Urinary bladder (tissue), 4 donors: ENCODE data around the gene ATF5. TPM values are rescaled to one million over a fixed set of nuclear protein-coding genes. Genes with fewer than 3 reads are reported as not detected.
"Not testable (repeated sequence)": the region's sequence is repeated elsewhere in the genome, so short reads cannot be mapped to it uniquely, and the experiment has no call there.

Experiments
- DNase-seq: peaks from one replicate; pipeline ENCODE4 v3.0.0-alpha.2; 2015; ENCODE audit errors: extremely low spot score
- H3K27ac ChIP-seq: one replicate; pipeline ENCODE4 v1.5.1; 2013; ENCODE audit warnings: low read depth, mild to moderate bottlenecking, moderate library complexity
- H3K36me3 ChIP-seq: one replicate; pipeline ENCODE4 v1.6.1; 2013; ENCODE audit warnings: mild to moderate bottlenecking, moderate library complexity; ENCODE audit not compliant: insufficient read depth
- H3K4me1 ChIP-seq: one replicate; pipeline ENCODE4 v1.6.1; 2013; ENCODE audit warnings: mild to moderate bottlenecking, moderate library complexity; ENCODE audit not compliant: insufficient read depth
- H3K4me3 ChIP-seq: one replicate; pipeline ENCODE4 v1.5.1; 2013; ENCODE audit warnings: low read depth, low read length
- WGBS: extraction: QIAGEN DNeasy Blood & Tissue Kit; methylation state at CpG from one replicate; pipeline ENCODE4 v1.1.7; 2013; 5-methylcytosine and 5-hydroxymethylcytosine counted together
- polyA plus RNA-seq: library from polyadenylated mRNA; stranded (reverse); fragments of 200-250 nt; gene quantifications from one replicate; pipeline ENCODE4 v1.2.3, GENCODE V29; 2013
- total RNA-seq: library from RNA; depleted of rRNA; stranded (reverse); fragments of >200 nt; gene quantifications from one replicate; pipeline ENCODE4 v1.2.3, GENCODE V29; 2014
- donor health status: healthy with polysubstance abuse.
- donor health status: healthy.

The ATF5 gene
- total and polyA plus RNA-seq, 2 donors, result 2.4 to 35.4 TPM

GRCh38 chr19:49923055-49924003, 5.7 kb upstream of the ATF5 start:
- Histone ChIP-seq H3K27ac (no peak overlapping the region), H3K36me3 (no peaks in the 10 kb centered on the region), H3K4me3 (no peak overlapping the region), H3K4me1 (no peaks in the 10 kb centered on the region)
- WGBS, result 87% methylated on average over 31 of the region's 31 CpGs
- DNase-seq, result no peak

- H3K36me3 ChIP-seq, result no peaks in the 10 kb centered on the region
- H3K4me3 ChIP-seq, result no peak overlapping the region
- WGBS, result 73% methylated on average over 25 of the region's 25 CpGs
- no peaks in the 10 kb centered on the region for H3K4me1 ChIP-seq
- no peak for DNase-seq
- no peak overlapping the region for H3K27ac ChIP-seq
Observed at GRCh38 chr19:49924004-49924880, 4.8 kb upstream of the ATF5 start.

DNA sequence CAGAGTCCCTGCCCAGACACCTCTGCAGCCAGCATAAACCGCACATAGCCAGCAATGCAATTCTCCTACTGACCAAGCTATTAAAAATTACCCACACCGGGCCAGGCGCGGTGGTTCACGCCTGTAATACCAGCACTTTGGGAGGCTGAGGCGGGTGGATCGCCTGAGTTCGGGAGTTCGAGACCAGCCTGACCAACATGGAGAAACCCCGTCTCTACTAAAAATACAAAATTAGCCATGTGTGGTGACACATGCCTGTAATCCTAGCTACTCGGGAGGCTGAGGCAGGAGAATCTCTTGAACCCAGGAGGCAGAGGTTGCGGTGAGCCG, 4.2 kb upstream of the ATF5 start:
- H3K27ac ChIP-seq, DNase-seq, H3K4me3 ChIP-seq, H3K36me3 ChIP-seq, H3K4me1 ChIP-seq: not testable (repeated sequence)
- 92% methylated on average over 13 of the region's 13 CpGs for WGBS

DNA sequence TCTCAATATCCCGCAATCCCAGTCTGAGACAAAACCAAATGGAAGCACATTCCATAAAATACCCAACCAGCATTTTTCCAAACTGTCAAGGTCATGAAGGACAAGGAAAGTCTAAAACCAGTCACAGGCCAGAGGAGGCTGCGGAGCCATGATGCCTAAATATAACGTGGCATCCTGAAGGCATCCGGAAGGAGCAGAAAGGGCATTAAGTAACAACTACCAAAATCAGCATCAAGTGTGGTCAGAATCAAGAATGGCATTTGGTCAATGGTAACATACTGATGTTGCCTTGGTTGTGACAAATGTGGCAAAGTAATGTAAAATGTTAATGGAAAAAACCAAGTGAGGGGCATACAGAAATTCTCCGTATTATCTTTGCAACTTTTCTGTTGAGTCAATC, 3.5 kb upstream of the ATF5 start:
- Histone ChIP-seq H3K36me3 (no peaks in the 10 kb centered on the region), H3K4me1 (no peaks in the 10 kb centered on the region), H3K4me3 (no peak overlapping the region), H3K27ac (no peak overlapping the region)
- WGBS, result 97% methylated on average over 5 of the region's 5 CpGs
- DNase-seq, result no peak

- no peak for DNase-seq
- no peaks in the 10 kb centered on the region for H3K36me3 ChIP-seq
- no peak overlapping the region for H3K27ac ChIP-seq
- no peaks in the 10 kb centered on the region for H3K4me1 ChIP-seq
- no peak overlapping the region for H3K4me3 ChIP-seq
- 89% methylated on average over 10 of the region's 10 CpGs for WGBS
Observed at GRCh38 chr19:49926515-49926914, 2.5 kb upstream of the ATF5 start.

- no peaks in the 10 kb centered on the region for H3K4me1 ChIP-seq
- WGBS, result 82% methylated on average over 14 of the region's 14 CpGs
- DNase-seq, result no peak
- no peak overlapping the region for H3K4me3 ChIP-seq
- H3K36me3 ChIP-seq, result no peaks in the 10 kb centered on the region
- no peak overlapping the region for H3K27ac ChIP-seq
Observed at GRCh38 chr19:49927526-49928264, 1.3 kb upstream of the ATF5 start.

DNA sequence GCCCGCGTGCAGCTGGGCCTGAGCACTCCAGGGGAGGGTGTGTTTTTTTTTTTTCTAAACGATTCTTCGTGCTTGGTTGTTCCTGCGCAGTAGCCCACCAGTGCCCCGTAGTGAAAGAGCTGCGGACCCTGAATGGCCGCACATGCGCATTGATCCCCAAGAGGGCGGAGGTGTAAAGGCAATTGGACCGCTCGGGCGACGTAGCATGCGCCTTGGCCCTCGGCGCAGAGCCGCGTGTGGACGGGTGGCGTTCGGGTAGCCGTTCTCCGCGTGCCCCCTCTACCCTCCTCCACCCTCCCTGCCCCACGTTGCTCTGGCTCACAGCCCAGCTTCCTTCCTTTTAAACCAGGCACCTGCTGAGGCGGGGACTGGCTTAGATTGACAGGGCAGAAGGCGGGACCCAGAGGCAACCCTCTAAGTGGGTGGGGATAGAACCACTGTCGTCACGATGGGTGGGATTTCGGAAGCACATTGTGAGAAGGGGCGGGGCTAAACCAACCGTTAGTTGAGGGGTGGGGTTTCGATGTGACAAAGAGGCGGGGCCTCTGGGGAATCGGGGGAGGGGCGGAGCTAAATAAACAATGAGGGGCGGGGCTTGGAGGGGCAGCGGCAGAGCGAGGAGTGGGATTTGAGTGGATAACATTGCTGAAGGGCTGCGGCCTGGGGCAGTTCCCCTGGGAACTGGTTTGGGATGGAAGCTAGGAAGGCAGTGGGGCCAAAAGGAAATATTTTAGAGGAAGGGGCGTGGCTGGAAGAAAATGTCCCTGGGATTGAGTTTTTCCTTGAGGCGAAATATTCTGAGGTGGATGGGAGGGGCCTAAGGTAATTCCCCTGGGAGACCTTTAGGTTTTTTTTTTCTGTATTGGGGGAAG, 842 bp downstream of the ATF5 start:
- no peaks in the 10 kb centered on the region for H3K36me3 ChIP-seq
- H3K27ac ChIP-seq, result peak overlapping the region; percentile 94
- 4% methylated on average over 43 of the region's 43 CpGs for WGBS
- H3K4me1 ChIP-seq, result no peaks in the 10 kb centered on the region
- peak overlapping the region; percentile 80 for H3K4me3 ChIP-seq
- peak; percentile 84 for DNase-seq

DNA sequence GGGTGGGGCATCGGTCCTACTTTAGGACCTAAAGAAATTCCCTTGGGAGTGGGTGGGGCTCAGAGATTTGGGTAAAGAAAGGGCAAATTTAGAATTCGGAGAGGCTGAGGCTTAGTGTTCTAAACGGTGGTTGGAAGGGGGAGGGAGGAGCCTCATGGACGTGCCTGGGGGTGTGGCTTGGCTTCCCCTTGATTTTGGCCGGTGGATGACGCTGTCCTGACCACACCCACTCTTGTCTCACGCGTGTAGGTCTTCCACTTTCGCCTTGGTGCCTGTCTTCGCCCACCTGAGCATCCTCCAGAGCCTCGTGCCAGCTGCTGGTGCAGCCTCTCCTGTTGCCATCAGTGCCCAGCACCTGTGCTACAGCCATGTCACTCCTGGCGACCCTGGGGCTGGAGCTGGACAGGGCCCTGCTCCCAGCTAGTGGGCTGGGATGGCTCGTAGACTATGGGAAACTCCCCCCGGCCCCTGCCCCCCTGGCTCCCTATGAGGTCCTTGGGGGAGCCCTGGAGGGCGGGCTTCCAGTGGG, 1.5 kb downstream of the ATF5 start:
- no peak overlapping the region for H3K27ac ChIP-seq

GRCh38 chr19:49931293-49932040, 2.5 kb downstream of the ATF5 start:
- WGBS, result 94% methylated on average over 7 of the region's 7 CpGs

More for the DNA sequence above, 1.5 kb downstream of the ATF5 start:
- Histone ChIP-seq H3K4me3 (no peak overlapping the region), H3K36me3 (no peaks in the 10 kb centered on the region), H3K4me1 (no peaks in the 10 kb centered on the region)
- no peak for DNase-seq
- WGBS, result 59% methylated on average over 15 of the region's 15 CpGs

DNA sequence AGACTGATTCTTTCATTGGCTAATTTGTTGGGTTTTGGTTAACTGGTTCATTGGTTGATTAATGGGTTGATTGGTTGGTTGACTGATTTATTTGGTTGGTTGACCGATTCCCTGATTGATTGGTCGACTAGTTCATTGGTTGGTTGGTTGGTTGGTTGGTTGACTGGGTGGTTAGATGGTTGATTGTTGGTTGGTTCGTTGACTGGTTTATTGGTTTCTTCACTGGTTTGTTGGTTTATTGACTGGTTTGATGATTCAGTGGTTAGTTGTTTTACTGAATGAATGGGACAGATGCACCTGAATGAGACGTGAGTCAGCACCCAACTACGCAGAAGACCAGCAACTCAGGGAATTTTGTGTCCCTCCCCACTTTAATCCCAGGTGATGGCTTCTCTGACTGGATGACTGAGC, 3.0 kb downstream of the ATF5 start:
- Histone ChIP-seq H3K27ac (no peak overlapping the region), H3K36me3 (no peaks in the 10 kb centered on the region), H3K4me3 (no peak overlapping the region), H3K4me1 (no peaks in the 10 kb centered on the region)
- WGBS, result 96% methylated on average over 5 of the region's 5 CpGs
- DNase-seq, result no peak

More at GRCh38 chr19:49931293-49932040, 2.5 kb downstream of the ATF5 start:
- Histone ChIP-seq H3K4me1 (no peaks in the 10 kb centered on the region), H3K4me3 (no peak overlapping the region), H3K36me3 (no peaks in the 10 kb centered on the region), H3K27ac (no peak overlapping the region)
- no peak for DNase-seq

DNA sequence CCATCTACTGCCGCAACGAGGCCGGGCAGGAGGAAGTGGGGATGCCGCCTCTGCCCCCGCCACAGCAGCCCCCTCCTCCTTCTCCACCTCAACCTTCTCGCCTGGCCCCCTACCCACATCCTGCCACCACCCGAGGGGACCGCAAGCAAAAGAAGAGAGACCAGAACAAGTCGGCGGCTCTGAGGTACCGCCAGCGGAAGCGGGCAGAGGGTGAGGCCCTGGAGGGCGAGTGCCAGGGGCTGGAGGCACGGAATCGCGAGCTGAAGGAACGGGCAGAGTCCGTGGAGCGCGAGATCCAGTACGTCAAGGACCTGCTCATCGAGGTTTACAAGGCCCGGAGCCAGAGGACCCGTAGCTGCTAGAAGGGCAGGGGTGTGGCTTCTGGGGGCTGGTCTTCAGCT, 3.7 kb downstream of the ATF5 start:
- Histone ChIP-seq H3K4me3 (no peak overlapping the region), H3K27ac (no peak overlapping the region), H3K4me1 (no peaks in the 10 kb centered on the region), H3K36me3 (no peaks in the 10 kb centered on the region)
- no peak for DNase-seq
- 94% methylated on average over 25 of the region's 25 CpGs for WGBS

- Histone ChIP-seq H3K27ac (no peak overlapping the region), H3K36me3 (no peaks in the 10 kb centered on the region), H3K4me3 (no peak overlapping the region), H3K4me1 (no peaks in the 10 kb centered on the region)
- no peak for DNase-seq
- 93% methylated on average over 8 of the region's 8 CpGs for WGBS
Observed at GRCh38 chr19:49933643-49934042, 4.6 kb downstream of the ATF5 start.
